GM18861 (cell line): Measurements from ENCODE around the gene TNN.
A peak's percentile ranks its signal among the peaks of the same experiment; 100 is the strongest.
"Not testable (repeated sequence)": the region's sequence is repeated elsewhere in the genome, so short reads cannot be mapped to it uniquely, and the experiment has no call there.

Experiments used
- ATAC-seq: cut with Tn5 transposase; IDR thresholded peaks from one replicate; pipeline ENCODE4 v1.9.1; 2021; ENCODE audit not compliant: unreplicated experiment

TNN gene

DNA sequence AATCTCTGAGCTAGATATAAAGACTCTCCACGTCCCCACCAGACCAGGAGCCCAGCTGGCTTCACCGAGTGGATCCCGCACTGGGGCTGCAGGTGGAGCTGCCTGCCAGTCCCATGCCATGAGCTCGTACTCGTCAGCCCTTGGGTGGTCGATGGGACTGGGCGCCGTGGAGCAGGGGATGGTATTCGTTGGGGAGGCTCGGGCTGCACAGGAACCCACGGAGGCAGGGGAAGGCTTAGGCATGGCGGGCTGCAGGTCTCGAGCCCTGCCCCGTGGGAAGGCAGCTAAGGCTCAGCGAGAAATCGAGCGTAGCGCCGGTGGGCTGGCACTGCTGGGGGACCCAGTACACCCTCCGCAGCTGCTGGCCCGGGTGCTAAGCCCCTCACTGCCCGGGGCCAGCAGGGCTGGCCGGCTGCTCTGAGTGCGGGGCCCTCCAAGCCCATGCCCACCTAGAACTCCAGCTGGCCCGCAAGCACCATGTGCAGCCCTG lies 40.7 kb downstream of the TNN start:
- not testable (repeated sequence) for ATAC-seq

DNA sequence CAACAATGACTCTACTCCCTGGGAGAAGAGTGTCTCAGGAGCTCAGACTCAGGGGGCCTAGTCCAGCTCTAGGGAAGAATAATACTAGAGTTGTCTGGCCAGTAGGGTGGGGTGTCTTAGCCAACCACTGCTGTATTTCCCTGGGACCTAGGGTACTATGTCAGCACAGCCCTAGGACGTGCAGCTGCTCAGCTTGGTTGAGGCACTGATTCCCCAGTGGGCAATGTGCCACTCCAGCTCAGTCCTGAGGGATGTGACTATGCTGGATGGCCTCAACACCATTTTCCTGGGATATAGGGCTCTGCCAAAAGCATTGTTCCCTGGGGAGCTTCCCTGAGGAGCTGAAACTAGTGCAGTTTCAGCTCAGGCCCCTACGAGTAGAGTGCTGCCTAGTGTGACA lies 47.4 kb downstream of the TNN start:
- no peak for ATAC-seq

DNA sequence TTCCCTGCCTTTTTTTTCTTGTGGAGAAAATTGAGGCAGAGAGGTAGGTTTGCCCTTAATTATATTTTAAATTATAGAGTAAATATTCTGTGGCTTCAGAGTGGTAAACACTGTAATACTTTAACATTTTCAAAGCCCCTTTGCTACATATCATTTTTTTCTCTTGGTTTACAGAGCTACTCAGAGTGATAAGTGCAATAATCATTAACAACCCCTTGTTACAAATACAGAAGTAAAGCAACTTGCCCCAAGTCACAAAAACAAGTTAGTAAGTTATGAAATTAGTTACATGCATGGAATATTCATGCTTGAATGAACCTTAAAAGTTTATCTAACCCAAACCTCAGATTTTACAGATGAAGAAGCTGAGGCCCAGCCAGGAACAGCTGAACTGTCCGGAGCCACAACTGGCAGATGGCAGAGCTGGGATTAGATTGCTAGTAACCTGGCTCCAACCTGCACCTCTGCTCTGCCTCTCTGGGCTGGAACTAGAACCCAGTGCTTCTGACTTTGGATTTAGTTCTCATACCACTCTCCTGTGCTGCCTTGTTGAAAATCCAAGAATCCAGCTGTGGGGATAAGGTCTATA lies 48.7 kb downstream of the TNN start:
- peak; percentile 62 for ATAC-seq

DNA sequence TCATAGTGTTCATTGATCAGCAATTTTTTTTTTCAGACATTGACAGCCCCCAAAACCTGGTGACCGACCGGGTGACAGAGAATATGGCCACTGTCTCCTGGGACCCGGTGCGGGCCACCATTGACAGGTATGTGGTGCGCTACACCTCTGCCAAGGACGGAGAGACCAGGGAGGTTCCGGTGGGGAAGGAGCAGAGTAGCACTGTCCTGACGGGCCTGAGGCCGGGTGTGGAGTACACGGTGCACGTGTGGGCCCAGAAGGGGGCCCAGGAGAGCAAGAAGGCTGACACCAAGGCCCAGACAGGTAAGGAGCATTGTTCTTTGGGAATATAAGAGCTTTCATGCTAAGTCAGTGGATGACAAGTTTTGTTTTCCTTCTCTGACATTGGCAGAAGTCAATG lies 49.3 kb downstream of the TNN start:
- no peak for ATAC-seq

DNA sequence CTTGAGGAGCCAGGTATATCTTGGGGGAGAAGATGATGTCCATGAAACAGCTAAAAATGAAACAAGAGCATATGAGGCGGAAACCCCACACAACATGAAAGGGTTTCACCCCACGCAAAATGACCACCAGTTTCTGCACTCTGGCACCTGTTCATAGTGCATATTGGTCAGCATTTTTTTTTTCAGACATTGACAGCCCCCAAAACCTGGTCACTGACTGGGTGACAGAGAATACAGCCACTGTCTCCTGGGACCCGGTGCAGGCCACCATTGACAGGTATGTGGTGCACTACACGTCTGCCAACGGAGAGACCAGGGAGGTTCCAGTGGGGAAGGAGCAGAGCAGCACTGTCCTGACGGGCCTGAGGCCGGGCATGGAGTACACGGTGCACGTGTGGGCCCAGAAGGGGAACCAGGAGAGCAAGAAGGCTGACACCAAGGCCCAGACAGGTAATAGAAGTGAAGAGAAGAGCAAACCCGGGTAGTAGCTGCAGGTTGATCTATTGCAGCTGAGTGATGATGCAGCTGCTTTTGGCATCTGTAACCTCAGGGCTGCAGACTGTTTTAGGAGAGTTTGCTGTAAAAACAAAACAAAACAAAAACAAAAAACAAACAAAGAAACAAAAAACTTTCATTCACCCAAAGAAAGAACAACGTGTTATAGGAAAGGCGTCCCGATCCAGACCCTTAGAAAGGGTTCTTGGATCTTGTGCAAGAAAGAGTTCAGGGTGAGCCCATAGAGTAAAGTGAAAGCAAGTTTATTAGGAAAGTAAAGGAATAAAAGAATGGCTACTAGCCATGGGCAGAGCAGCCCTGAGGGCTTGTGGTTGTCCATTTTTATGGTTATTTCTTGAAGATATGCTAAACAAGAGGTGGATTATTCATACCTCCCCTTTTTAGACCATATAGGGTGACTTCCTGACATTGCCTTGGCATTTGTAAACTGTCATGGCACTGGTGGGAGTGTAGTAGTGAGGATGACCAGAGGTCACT lies 51.0 kb downstream of the TNN start:
- peak; percentile 45 for ATAC-seq

DNA sequence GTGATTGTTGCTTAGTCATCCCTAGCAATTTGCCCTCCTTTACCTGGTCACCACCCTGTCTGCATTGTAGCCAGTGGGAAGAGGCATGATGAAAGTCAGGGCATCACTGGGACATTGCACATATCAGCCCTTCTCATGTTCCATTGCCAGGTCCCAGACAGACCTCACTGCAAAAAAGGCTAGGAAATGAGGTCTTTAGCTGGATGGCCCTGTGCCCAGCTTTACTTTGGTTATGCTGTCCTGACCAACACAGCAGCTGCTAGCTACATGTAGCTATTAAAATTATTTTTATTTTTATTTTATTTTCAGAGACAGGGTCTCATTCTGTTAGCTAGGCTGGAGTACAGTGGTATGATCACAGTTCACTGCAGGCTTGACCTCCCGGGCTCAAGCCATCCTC lies 52.9 kb downstream of the TNN start:
- ATAC-seq, result no peak

DNA sequence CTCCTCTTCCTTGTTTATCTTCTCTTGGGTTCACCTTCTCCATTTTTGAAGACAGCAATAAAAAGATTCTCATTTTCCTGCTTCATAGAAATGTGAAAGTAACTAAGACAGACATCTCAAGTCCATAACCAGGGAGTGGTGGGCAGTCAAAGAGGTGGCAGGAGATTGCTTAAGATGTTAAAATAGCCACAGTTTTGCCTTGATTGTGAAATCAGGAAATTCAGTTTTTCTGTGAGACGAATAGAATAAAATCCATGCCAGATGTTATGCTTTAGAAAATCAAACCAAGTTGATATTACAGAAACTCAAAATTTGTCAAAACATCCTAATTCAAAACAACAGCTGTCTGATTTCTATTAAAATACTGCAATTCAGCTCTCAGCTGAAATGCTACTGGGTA lies 57.2 kb downstream of the TNN start:
- ATAC-seq, result peak; percentile 20

DNA sequence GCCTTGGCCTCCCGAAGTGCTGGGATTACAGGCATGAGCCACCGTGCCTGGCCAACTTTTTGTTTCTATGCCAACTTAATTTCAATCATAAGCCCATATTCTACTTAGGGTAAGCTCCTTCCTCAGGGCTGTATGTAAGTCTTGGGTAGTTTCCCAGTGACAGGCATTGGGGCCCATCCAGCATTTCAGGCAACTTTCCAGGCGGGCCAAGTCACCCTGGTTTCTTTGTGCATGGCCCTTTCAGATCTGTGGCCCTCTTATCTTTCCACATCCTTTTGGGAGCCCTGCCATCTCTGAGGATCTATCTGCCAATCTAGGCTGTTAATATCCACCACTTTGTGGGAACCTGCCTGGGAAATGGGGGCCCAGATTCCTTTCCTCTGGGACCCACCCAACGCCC lies 58.7 kb downstream of the TNN start:
- ATAC-seq, result no peak

DNA sequence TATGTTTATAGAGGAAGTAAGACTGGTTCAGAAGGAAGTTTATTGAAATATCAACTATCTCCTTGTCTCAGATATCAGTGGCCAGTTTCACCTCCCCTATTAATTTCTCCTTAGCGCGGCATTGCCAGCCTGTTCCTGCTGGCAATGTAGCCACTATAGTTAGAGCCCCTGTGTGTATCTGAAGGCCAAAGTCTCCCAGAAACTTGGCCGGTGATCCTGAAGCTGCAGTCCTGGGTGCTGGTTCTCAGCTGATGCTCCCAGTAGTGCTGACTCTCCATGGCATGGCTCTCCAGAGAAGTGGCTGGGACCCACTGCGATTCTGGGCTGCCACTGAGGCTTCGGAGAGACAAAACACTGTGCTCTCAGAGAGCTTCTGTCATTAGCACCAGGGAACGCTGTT lies 59.9 kb downstream of the TNN start:
- no peak for ATAC-seq

DNA sequence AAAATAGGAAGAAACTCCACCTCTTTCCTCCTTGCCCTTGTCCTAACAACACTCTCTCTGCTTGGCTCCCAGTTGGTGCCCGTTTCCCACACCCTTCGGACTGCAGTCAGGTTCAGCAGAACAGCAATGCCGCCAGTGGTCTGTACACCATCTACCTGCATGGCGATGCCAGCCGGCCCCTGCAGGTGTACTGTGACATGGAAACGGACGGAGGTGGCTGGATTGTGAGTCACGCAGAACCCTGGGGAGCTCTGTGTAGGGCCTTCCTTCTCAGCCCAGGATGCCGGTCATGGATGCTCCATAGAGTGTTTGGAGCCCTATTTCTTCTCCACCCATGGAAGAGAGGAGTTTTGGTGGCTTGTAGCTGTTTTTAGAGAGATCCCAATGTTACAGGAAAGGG lies 60.9 kb downstream of the TNN start:
- ATAC-seq, result no peak

DNA sequence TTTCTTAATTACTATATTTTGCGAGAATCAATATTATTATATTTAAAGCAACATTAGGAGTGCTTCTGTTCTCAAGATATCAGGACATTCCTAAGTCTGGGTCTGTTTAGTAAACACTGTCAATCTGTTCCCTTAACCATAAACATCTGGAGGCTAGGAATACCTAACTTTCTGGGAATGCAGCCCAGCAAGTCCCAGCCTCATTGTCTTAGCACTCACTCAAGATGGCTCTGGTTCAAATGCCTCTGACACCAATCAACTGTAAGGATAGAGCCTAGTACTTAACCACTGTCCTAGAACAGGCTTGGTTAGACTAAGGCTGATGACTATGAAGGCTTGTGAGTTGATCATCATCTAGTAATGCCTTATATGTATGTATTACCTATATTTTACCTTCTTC lies 61.5 kb downstream of the TNN start:
- ATAC-seq, result no peak

DNA sequence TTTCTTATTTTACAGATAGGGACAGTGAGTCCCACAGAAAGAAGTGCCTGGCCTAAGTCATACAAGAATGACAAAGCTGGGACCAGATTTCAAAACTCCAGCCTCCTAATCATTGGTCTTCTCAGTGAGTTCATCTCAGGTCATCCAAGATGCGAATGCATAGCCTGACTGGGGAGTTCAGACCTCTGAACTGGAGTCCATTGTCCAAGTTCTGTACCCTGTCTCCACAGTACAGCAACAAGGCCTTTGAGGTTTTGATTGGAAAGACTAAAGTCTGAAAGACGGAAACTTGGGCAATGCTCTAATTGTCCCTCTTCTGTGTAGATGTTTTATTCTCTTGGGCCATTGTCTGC lies 62.0 kb downstream of the TNN start:
- no peak for ATAC-seq

DNA sequence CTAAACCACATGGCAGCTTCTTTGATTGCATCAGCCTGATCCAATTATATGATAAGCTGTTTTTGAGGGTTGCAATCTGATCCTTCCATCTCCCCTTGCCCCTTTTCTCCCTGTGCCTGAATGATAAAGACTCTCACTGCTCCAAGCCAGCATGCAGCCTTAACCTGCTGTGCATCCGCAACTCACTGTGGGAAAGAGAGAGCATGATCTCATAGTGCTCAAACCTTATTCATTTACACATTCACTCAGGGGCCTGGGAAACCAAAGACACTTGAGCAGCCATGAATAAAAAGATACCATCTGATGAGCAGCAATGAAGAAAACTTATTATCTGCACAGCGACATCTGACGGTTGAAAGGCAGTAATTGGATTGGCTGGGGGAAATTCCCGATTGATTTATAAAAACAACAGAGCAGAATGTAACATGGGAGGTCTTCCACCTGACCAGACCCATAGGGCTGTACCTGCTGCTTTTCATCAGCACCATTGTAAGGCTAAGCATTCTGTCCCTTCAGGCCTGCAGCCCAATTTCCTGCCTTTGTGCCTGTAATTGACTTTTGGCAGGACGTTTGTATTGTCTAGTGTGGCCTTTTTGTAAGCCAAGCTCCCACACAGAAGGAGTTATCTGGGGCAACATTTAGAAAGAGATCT lies 62.5 kb downstream of the TNN start:
- no peak for ATAC-seq

DNA sequence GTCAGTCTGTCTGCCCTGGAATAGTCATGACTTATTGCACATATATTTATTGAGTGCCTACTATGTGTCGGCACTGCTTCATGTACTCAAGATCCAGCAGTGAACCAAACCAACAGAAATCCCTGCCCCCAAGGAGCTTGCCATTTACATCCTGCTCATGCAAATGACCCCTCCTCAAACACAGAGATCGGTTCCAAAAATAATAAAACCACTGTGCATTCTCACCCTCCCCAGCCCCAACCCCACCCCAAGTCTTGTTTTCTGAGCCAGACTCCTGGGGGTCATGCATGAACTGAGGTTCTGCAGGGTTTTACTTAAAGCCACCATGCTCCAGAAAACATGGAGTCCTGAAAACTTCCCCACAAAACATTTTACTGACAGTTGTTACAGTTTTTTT lies 63.0 kb downstream of the TNN start:
- no peak for ATAC-seq

DNA sequence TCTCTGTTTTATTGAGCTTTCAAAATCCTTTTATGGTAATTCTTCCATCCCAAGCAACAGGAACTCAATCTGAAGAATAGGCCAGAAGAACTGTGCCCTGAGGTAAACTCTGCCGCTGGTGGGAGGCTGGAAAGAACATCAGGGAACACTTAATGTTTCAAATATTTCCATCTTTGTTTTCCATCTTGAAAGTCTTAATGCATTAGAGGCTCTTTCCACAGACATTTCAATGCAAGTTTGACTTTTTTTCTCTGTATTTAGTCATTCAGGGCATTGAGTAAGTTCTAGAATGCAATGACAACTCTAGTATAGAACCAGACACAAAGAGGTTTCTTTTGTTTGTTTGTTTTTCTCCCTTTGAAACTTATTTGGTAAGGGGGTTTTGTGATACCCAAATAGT lies 63.5 kb downstream of the TNN start:
- ATAC-seq, result no peak

DNA sequence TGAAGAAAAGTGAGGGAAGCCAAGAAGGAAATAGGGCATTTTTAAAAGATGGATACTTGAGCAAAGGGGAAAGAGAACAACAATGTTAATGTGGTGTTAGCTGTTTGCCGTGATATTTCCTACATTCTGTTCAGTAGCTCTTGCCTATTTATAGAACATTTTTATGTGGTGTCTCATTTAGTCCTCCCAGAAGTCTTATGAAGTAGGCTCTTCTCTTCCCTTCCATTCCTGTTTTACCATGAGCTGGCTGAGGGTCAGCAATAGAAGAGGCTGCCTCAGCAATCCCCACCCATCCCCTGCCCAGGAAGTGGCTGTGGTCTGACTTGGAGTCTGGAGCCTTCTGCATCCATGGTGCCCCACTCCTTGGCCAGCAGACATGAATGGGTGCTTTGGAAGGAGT lies 64.8 kb downstream of the TNN start:
- ATAC-seq, result no peak

DNA sequence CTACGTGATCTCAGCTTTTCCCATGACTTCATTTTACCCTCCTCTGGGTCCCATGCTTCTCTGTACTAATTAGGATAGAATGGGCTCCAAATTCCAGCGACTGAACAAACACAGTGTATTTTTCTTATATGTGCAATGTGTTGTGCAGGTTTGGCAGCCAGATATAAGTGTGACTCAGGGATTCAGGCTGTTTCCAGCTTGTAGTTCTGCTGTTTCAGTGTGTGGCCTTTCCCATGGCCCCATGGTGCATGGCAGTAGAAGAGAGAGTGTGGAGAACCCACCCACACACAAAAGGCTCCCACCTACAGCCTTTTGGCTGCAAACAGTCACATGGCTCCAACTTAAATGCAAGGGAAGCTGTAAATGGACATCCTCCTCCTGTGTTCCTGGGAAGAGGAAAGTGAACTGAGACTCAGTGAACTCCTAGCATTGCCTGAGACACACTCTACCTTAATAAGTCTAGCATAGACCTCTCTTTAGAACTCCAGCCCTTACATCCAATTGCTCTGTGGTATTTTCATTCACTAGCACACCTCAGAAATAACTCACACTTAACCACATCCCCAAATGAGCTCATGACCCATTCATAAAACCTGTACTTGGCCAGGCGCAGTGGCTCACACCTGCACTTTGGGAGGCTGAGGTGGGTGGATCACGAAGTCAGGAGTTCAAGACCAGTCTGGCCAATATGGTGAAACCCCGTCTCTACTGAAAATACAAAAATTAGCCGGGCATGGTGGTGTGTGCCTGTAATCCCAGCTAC lies 66.2 kb downstream of the TNN start:
- no peak for ATAC-seq

DNA sequence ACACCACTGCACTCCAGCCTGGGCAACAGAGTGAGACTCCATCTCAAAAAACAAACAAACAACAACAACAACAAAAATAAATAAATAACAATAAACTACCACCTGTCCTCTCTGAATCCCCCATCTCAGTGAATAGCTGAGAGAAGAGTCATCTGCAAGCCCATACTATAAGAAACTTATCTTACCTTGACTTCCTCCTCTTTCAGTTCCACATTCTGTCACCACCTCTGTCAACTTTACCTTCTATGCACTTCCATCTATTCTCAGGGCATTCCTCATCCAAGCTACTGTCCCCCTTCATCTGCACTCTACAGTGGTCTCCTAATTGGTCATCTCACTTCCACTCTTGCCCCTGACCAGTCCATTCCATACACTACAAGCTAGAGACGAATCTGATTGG lies 66.9 kb downstream of the TNN start:
- ATAC-seq, result no peak

DNA sequence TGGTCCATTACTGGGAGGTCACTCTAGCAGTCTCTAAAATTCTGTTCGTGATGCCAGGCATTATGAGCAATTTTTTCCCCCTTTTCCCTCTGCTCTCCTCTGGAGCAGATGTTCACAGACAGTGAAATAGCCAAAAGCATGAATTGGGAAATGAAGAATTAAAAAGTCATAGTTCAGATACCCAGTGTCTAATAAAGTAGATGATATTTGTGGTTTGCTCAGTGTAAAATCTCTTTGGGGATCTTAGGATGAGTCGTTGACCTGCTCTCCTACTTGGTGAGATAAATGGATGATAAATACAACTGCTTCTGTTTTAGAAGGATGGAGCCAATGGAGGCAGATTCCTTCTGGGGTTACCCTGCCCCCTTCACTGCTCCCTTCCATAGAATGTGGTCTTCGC lies 68.6 kb downstream of the TNN start:
- ATAC-seq, result no peak

DNA sequence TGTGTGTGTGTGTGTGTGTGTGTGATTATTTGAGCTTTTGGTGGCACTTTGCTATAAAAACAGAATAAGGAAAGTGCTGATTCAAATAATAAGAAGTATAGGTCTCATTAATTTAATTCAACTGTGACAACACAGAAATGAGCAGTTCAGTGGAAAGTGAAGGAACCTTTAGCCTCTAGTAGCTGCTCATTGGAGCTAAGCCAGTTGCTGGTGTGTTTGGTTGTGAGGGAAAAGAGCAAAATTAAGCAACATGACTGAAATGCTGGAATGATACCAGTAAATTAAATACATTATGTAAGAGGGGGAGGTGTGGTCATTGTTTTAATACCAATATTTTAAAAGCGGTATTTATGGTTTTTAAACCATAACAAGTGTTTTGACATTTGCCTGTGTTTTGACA lies 69.7 kb downstream of the TNN start:
- ATAC-seq, result no peak

DNA sequence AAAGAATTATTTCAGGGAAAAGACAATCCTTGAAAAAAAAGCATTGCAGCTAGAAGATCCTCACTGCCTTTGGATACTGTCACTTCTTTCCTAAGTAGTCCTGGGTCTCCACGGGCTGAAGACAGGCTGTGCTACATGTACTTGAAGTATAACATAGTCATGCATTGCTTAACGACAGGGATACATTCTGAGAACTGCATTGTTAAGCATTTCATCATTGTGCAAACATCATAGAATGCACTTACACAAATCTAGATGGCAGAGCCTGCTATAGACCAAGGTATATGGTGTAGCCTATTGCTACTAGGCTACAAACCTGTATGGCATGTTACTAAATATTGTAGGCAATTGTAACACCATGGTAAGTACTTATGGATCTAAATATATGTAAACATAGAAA lies 70.9 kb downstream of the TNN start:
- ATAC-seq, result no peak
